ENCODE measurements around the gene FYB2. TPM values are rescaled to one million over a fixed set of nuclear protein-coding genes. Genes with fewer than 3 reads are reported as not detected.
A peak's percentile ranks its signal among the peaks of the same experiment; 100 is the strongest.

The FYB2 gene
- total RNA-seq, 1 experiment from 2014 or later = not detected

DNA sequence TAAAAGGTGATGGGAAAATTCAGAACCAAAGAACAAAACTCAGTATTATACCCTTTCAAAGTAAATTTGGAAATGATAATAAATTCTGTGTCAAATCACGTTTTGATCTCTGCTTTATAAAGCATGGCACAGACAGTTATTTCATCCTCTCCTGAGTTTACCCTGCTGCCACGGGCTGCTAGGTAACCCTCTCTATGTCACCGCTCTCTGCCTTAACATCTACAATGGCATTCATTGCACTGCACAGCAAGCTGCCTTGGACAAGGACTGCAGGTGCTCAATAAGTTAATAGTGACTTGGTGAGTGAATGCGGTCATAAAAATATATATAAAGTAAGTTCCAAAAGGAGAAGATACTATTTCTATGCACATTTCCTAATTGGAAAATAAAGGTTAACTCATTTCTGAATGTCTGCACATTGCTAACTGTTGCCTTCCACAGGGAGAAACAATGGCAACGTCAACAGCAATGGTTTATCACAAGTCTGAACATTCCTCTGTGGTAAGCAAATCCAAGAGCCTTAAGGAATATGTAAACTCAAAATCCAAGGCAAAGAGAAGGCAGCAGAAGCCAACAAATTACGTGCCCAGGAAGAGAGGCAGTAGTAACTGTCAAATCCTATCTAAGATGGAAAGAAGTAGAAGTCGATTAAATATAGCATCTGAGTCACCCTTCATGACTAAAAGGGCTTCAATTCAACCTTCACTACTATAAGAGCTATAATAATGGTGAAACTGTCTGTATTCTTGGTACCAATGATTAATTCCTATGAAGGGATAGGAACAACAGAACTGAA lies 19.4 kb downstream of the FYB2 start:
- CTCF ChIA-PET = no interaction called here
- no TSS peak for BruUV-seq (replicated peaks)
- H4K20me1 ChIP-seq (ENCODE audit: low read length) = no peaks in the 10 kb centered on the region
- H3K9me2 ChIP-seq (replicated peaks; ENCODE audit: low read length) = no peaks in the 10 kb centered on the region
- no peaks in the 10 kb centered on the region for H3K4me1 ChIP-seq (ENCODE audit: insufficient read depth, low read length)
- no peak overlapping the region for H2AFZ ChIP-seq (ENCODE audit: low read length)
- H3K9ac ChIP-seq (ENCODE audit: low read length) = no peak overlapping the region
- H3K36me3 ChIP-seq (ENCODE audit: low read depth, low read length) = no peaks in the 10 kb centered on the region
- DNase-seq = peak; percentile 14
- ATAC-seq = no peak
- no peak overlapping the region for H3K4me3 ChIP-seq (ENCODE audit: low read length)
- H3K4me2 ChIP-seq (ENCODE audit: low read length) = no peak overlapping the region
- intact Hi-C loops (cut with micrococcal nuclease) = loop anchor here (5.0 kb wide), 2 partner anchors 213 to 1518 kb away; no protein-coding TSS in a partner anchor
- no peaks in the 10 kb centered on the region for H3K9me3 ChIP-seq (ENCODE audit: low read length)
- no peak overlapping the region for H3K27ac ChIP-seq (ENCODE audit: low read length)
- H3F3A ChIP-seq (ENCODE audit: low read length, unreplicated experiment) = no peaks in the 10 kb centered on the region
- no peak for TF ChIP-seq CTCF (conservative IDR thresholded peaks at IDR 0.05; ENCODE audit: low read depth, low read length)
- TF ChIP-seq EZH2phosphoT487 (IDR thresholded peaks at IDR 0.05; ENCODE audit: borderline replicate concordance, low read length) = no peak
- TF ChIP-seq EZH2 (IDR thresholded peaks at IDR 0.05; ENCODE audit: low read length, unreplicated experiment) = no peak
- H3K27me3 ChIP-seq (ENCODE audit: low read length) = no peaks in the 10 kb centered on the region
- no peaks in the 10 kb centered on the region for H3K79me2 ChIP-seq (ENCODE audit: low read length)
- POLR2A ChIA-PET (ENCODE audit: unreplicated experiment) = no interaction called here

DNA sequence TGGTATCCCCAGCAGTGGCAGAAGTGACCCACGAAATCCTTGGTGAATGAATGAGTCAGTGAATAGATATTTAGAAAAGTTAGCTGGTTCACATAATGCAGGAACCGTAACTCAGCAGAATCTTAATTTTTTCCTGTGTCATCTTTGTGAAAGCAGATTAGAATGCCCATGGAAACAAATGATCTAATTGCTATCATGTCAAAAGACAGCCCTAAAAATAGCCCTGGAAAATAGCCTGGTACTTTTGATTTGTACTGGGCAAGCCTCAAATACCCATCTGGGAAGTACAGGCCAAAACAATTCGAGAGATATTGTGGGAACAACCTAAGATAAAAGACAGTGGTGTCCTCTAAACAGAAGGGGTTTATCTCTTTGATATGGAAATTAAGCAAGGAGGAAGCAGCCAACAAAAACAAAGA lies 21.1 kb downstream of the FYB2 start:
- no peak overlapping the region for H3K4me3 ChIP-seq (ENCODE audit: low read length)
- intact Hi-C loops (cut with micrococcal nuclease) = no loop called here
- H3K9ac ChIP-seq (ENCODE audit: low read length) = no peak overlapping the region
- H3K79me2 ChIP-seq (ENCODE audit: low read length) = no peaks in the 10 kb centered on the region
- DNase-seq (no peak), ATAC-seq (no peak)
- no peaks in the 10 kb centered on the region for H3K36me3 ChIP-seq (ENCODE audit: low read depth, low read length)
- H3K4me1 ChIP-seq (ENCODE audit: insufficient read depth, low read length) = no peaks in the 10 kb centered on the region
- ChIA-PET POLR2A (ENCODE audit: unreplicated experiment) (no interaction called here), CTCF (no interaction called here)
- no peak overlapping the region for H3K27ac ChIP-seq (ENCODE audit: low read length)
- H3K4me2 ChIP-seq (ENCODE audit: low read length) = no peak overlapping the region
- no peaks in the 10 kb centered on the region for H3K27me3 ChIP-seq (ENCODE audit: low read length)
- H3K9me2 ChIP-seq (replicated peaks; ENCODE audit: low read length) = no peaks in the 10 kb centered on the region
- H3K9me3 ChIP-seq (ENCODE audit: low read length) = no peaks in the 10 kb centered on the region
- no peaks in the 10 kb centered on the region for H4K20me1 ChIP-seq (ENCODE audit: low read length)
- TF ChIP-seq CTCF (conservative IDR thresholded peaks at IDR 0.05; ENCODE audit: low read depth, low read length) (no peak), EZH2phosphoT487 (IDR thresholded peaks at IDR 0.05; ENCODE audit: borderline replicate concordance, low read length) (no peak), EZH2 (IDR thresholded peaks at IDR 0.05; ENCODE audit: low read length, unreplicated experiment) (no peak)
- H2AFZ ChIP-seq (ENCODE audit: low read length) = no peak overlapping the region
- no peaks in the 10 kb centered on the region for H3F3A ChIP-seq (ENCODE audit: low read length, unreplicated experiment)
- no TSS peak for BruUV-seq (replicated peaks)

DNA sequence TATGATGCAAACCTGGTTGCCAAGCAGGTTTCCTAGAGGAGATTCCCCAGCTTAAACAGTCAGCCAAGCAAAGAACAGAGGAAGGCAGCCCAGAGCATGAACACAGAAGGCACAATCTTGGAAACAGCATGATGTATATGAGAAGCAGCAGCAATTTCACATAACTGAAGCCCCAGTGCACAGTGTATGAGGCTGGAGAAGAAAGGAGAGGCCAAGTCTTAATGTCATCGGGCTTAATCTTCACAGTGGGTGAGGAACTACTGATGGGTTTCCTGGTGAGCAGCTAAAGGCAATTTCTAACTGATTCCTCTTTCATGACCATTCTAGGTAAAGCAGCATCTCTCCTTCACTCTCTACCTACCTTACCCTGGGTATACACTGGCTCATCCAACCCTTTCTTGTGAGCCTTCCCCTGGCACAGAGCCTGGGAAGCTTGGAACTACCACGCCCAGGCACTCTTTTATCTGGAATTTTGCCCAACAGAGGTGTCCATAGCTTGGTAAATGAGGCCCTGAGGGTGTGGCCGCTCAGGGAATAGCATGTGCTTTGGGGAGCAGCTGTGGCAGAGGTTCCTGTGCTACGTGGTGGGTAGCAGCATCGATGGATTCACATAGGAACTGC lies 22.0 kb downstream of the FYB2 start:
- no peaks in the 10 kb centered on the region for H3F3A ChIP-seq (ENCODE audit: low read length, unreplicated experiment)
- H2AFZ ChIP-seq (ENCODE audit: low read length) = no peak overlapping the region
- H3K9me3 ChIP-seq (ENCODE audit: low read length) = no peaks in the 10 kb centered on the region
- H3K27me3 ChIP-seq (ENCODE audit: low read length) = no peaks in the 10 kb centered on the region
- ChIA-PET CTCF (no interaction called here), POLR2A (ENCODE audit: unreplicated experiment) (no interaction called here)
- TF ChIP-seq EZH2phosphoT487 (IDR thresholded peaks at IDR 0.05; ENCODE audit: borderline replicate concordance, low read length) (no peak), CTCF (conservative IDR thresholded peaks at IDR 0.05; ENCODE audit: low read depth, low read length) (no peak), EZH2 (IDR thresholded peaks at IDR 0.05; ENCODE audit: low read length, unreplicated experiment) (no peak)
- no TSS peak for BruUV-seq (replicated peaks)
- no peaks in the 10 kb centered on the region for H3K9me2 ChIP-seq (replicated peaks; ENCODE audit: low read length)
- no peaks in the 10 kb centered on the region for H3K79me2 ChIP-seq (ENCODE audit: low read length)
- H3K4me2 ChIP-seq (ENCODE audit: low read length) = no peak overlapping the region
- H3K4me3 ChIP-seq (ENCODE audit: low read length) = no peak overlapping the region
- no peaks in the 10 kb centered on the region for H3K36me3 ChIP-seq (ENCODE audit: low read depth, low read length)
- H3K9ac ChIP-seq (ENCODE audit: low read length) = no peak overlapping the region
- H4K20me1 ChIP-seq (ENCODE audit: low read length) = no peaks in the 10 kb centered on the region
- no peaks in the 10 kb centered on the region for H3K4me1 ChIP-seq (ENCODE audit: insufficient read depth, low read length)
- peak; percentile 19 for DNase-seq
- no peak overlapping the region for H3K27ac ChIP-seq (ENCODE audit: low read length)
- intact Hi-C loops (cut with micrococcal nuclease) = no loop called here
- 0 out of 2 replicates have a peak, but pooled peaks have one; percentile 18 for ATAC-seq

Measured in PC-3 (cell line).